ENCODE results near the gene AMOTL2.

The AMOTL2 gene

GRCh38 chr3:134366928-134367811, 7.1 kb downstream of the AMOTL2 start:
- H2AFZ ChIP-seq (ENCODE audit: low read depth, low read length, severe bottlenecking): no peak overlapping the region
- no peaks in the 10 kb centered on the region for H4K20me1 ChIP-seq (ENCODE audit: low read depth, low read length)
- H3F3A ChIP-seq (ENCODE audit: insufficient read depth): no peaks in the 10 kb centered on the region
- no peaks in the 10 kb centered on the region for H3K36me3 ChIP-seq (ENCODE audit: low read length)
- H3K4me3 ChIP-seq (ENCODE audit: insufficient read depth, low read length, poor library complexity, severe bottlenecking): no peak overlapping the region
- H3K27ac ChIP-seq (ENCODE audit: low read depth, low read length): no peak overlapping the region
- no peaks in the 10 kb centered on the region for H3K9me2 ChIP-seq (replicated peaks; ENCODE audit: insufficient read depth, low read length)
- TF ChIP-seq EZH2phosphoT487 (conservative IDR thresholded peaks at IDR 0.05; ENCODE audit: low read length): no peak
- TF ChIP-seq CTCF (IDR thresholded peaks at IDR 0.05; ENCODE audit: insufficient read depth, low read length, poor library complexity, severe bottlenecking): no peak
- no peaks in the 10 kb centered on the region for H3K27me3 ChIP-seq (ENCODE audit: low read length)
- H3K9me3 ChIP-seq (ENCODE audit: insufficient read depth, low read length): no peaks in the 10 kb centered on the region
- no peaks in the 10 kb centered on the region for H3K79me2 ChIP-seq (ENCODE audit: insufficient read depth, low read length)
- no peak overlapping the region for H3K4me2 ChIP-seq (ENCODE audit: low read depth, low read length, poor library complexity, severe bottlenecking)
- H3K9ac ChIP-seq (ENCODE audit: low read length): no peak overlapping the region

GRCh38 chr3:134366221-134366927, 7.9 kb downstream of the AMOTL2 start:
- Histone ChIP-seq H3K79me2 (ENCODE audit: insufficient read depth, low read length) (no peaks in the 10 kb centered on the region), H3K9me2 (replicated peaks; ENCODE audit: insufficient read depth, low read length) (no peaks in the 10 kb centered on the region), H4K20me1 (ENCODE audit: low read depth, low read length) (no peaks in the 10 kb centered on the region), H3K9ac (ENCODE audit: low read length) (no peak overlapping the region), H3K4me2 (ENCODE audit: low read depth, low read length, poor library complexity, severe bottlenecking) (no peak overlapping the region), H3K9me3 (ENCODE audit: insufficient read depth, low read length) (no peaks in the 10 kb centered on the region), H3K36me3 (ENCODE audit: low read length) (no peaks in the 10 kb centered on the region), H3F3A (ENCODE audit: insufficient read depth) (no peaks in the 10 kb centered on the region), H3K27me3 (ENCODE audit: low read length) (no peaks in the 10 kb centered on the region), H2AFZ (ENCODE audit: low read depth, low read length, severe bottlenecking) (no peak overlapping the region), H3K27ac (ENCODE audit: low read depth, low read length) (no peak overlapping the region), H3K4me3 (ENCODE audit: insufficient read depth, low read length, poor library complexity, severe bottlenecking) (no peak overlapping the region)
- TF ChIP-seq CTCF (IDR thresholded peaks at IDR 0.05; ENCODE audit: insufficient read depth, low read length, poor library complexity, severe bottlenecking) (no peak), EZH2phosphoT487 (conservative IDR thresholded peaks at IDR 0.05; ENCODE audit: low read length) (no peak)

- Histone ChIP-seq H3F3A (ENCODE audit: insufficient read depth) (no peaks in the 10 kb centered on the region), H3K79me2 (ENCODE audit: insufficient read depth, low read length) (no peaks in the 10 kb centered on the region), H3K27me3 (ENCODE audit: low read length) (no peaks in the 10 kb centered on the region), H3K4me3 (ENCODE audit: insufficient read depth, low read length, poor library complexity, severe bottlenecking) (no peak overlapping the region), H3K9ac (ENCODE audit: low read length) (no peak overlapping the region), H3K9me2 (replicated peaks; ENCODE audit: insufficient read depth, low read length) (no peaks in the 10 kb centered on the region), H3K36me3 (ENCODE audit: low read length) (no peaks in the 10 kb centered on the region), H4K20me1 (ENCODE audit: low read depth, low read length) (no peaks in the 10 kb centered on the region), H3K9me3 (ENCODE audit: insufficient read depth, low read length) (no peaks in the 10 kb centered on the region), H2AFZ (ENCODE audit: low read depth, low read length, severe bottlenecking) (no peak overlapping the region), H3K27ac (ENCODE audit: low read depth, low read length) (no peak overlapping the region), H3K4me2 (ENCODE audit: low read depth, low read length, poor library complexity, severe bottlenecking) (no peak overlapping the region)
- no peak for TF ChIP-seq CTCF (IDR thresholded peaks at IDR 0.05; ENCODE audit: insufficient read depth, low read length, poor library complexity, severe bottlenecking)
- TF ChIP-seq EZH2phosphoT487 (conservative IDR thresholded peaks at IDR 0.05; ENCODE audit: low read length): no peak
These were observed 8.5 kb downstream of the AMOTL2 start for GRCh38 chr3:134365766-134366065.

Measured in SU-DHL-6 (cell line).